Measurements from ENCODE around the gene WDR91.
"Not testable (repeated sequence)": the region's sequence is repeated elsewhere in the genome, so short reads cannot be mapped to it uniquely, and the experiment has no call there.

WDR91 gene

DNA sequence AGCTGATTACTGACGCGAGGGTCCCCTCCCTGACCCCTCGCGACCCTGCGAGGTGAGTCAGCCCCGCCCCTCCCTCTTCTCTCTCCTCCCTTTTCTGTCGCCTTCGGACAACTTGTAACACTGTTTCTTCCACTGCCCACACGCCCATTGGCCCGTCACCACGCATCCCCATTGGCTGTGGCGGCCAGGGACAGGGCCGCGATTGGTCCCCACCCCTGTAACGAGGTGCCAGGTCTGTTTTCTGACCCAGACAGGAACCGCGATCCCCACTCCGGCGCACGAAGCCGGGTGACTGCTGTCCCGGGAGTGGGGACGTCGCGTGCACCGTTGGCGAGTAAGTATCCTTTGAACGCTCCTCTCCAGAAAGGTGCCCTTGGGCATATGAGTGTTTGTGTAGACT, 22.2 kb upstream of the WDR91 start, which contains the start of gene STRA8:
Gene STRA8, plus strand, starts transcription at position 269 of the 400 bp plus-strand sequence. CDS start 6,687 bp downstream, outside the sequence.
- no peak for DNase-seq

DNA sequence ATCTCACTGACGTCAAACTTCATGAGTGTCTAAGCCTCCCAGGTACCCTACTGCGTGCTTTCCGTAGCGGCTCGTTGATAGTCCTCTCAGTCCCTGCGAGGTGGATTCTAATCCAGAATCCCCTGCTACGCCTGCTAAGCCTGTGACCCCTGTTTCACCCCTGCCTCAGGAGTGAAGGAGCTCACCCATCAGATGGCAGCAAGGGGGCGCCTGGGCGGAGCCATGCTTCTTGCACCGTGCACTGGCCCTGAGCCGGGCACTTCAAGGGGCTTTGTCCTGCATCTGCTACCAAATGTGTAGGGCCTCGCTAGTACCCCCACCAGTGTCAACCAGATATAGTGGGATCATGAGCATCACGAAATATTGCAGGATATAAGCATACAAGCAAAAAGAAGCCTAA, 21.4 kb upstream of the WDR91 start:
- DNase-seq: no peak

- DNase-seq: no peak
Observed at GRCh38 chr7:135232087-135232486, 20.8 kb upstream of the WDR91 start.

DNA sequence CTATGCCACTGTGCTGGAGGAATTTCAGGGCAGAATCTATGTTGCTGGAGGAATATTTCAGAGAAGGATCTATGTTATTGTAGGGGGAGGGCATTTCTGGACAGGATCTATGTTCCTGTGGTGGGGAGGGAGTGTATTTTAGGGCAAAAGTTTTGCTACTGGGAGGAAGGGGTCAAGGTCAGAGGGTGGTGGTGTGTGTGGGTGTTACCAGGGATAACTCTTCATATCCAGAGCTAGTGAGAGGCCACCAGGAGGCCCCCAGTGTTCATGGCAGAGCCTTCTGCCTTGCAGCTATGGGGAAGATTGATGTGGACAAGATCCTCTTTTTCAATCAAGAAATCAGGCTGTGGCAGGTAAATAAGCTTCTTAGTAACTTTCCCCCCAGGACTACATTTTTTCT, 20.4 kb upstream of the WDR91 start:
- no peak for DNase-seq

GRCh38 chr7:135224027-135224426, 12.7 kb upstream of the WDR91 start:
- no peak for DNase-seq

- DNase-seq: no peak
Observed at GRCh38 chr7:135217645-135218509, 6.6 kb upstream of the WDR91 start.

- DNase-seq: no peak
Observed at GRCh38 chr7:135215698-135216097, 4.4 kb upstream of the WDR91 start.

- no peak for DNase-seq
Observed at GRCh38 chr7:135215180-135215579, 3.9 kb upstream of the WDR91 start.

GRCh38 chr7:135213831-135214230, 2.5 kb upstream of the WDR91 start:
- DNase-seq: no peak

GRCh38 chr7:135211946-135212685, 790 bp upstream of the WDR91 start:
- not testable (repeated sequence) for DNase-seq

DNA sequence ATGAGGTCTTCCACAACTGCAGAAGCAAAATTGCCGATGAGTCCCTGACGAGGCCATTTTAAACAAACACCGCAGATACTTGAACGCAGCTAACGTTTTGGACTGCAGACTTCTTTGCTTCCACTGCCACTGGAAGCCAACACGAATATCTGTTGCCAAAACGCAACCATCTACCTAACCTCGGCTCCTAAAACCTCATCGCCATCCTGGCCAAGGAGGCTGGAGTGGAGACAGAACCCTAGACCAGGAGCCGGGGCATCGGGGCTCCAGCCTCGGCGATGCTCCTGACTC, 493 bp downstream of the WDR91 start:
- DNase-seq: peak in 1 of 2 donors; percentile 12

- no peak for DNase-seq
Observed at GRCh38 chr7:135209225-135209834, 2.0 kb downstream of the WDR91 start.

DNA sequence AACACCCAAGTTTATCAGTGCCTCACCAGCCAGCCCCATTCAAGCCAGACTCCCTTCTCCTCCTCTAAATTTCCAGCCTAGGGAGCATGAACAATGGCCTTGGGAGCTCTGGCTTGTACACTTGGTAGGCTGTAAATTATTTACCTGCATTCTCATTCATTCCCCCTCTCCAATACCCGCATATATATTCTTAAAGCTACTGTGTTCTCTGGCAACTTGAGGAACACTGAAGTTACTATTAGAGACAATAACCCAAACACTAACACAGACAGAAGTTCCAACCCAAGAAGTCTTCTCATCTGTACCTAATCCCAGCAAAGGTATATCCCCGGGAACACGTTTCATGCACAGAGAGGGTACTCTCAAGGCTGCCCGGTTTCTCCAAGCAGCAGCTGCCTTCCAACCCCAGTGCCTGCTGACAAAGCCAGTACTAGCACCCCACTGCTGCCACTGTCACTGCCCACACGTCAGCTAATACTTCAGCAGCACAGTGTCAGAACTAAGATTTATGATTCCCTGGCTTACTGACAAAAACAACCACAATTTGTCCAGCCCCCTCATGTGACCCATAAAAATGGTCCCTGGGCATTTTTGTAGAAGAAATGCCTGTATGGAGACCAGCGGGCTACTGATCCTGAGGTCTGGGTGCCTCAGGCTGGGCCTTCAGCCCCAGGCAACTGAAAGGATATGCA, 3.1 kb downstream of the WDR91 start:
- no peak for DNase-seq

DNA sequence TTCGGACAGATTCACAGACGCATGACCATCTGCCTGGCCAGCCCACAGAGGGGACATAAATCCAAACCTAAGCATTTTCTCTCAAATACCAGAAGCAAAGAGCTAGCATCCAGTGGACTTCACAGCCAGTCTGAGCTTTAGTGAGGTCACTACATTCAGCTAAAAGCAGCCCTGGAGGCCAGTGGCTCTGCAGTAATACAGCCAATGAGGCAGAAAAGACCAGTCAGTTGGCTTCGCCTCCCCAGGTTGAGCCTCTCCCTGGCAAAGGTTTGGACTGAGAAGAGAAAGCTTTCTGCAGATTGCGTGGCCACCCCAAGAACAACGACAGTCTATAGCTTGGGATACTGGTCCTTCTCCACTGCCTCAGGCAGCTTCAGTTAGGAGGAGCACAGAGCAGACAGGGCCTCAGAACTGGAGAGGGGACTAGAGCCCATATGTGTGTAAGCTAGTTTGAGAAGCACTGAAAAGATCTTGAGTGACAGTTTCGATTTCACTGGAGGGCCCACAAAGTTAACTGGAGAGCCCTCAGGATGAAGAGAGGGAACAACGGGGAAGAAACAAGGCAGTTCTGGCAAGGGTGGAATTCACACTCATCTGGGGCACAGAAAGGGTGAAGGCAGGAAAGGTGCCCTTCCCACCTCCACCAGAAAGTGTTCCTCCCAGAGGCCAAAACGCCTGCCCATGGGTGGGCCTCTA, 3.8 kb downstream of the WDR91 start:
- no peak for DNase-seq

GRCh38 chr7:135206941-135207391, 4.4 kb downstream of the WDR91 start:
- no peak for DNase-seq

DNA sequence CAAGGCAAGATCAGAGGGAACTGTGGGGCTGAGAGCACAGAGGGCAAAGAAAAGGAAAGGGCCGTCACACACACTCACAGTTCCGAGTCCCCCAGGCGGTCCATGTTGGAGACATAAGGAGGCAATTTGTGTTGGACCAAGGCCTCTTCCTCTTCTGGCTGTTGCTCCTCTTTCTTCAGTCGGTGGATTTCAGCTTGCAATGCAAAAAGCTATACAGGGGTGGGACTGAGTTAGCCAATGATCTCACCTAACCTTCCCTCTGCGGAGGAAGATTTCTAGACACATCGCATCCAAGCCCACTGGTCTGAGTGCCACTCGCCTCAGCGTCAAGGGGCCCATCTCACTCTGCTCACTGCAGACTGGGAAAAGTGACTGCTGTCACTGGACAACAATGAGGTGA, 5.5 kb downstream of the WDR91 start:
- no peak for DNase-seq

DNA sequence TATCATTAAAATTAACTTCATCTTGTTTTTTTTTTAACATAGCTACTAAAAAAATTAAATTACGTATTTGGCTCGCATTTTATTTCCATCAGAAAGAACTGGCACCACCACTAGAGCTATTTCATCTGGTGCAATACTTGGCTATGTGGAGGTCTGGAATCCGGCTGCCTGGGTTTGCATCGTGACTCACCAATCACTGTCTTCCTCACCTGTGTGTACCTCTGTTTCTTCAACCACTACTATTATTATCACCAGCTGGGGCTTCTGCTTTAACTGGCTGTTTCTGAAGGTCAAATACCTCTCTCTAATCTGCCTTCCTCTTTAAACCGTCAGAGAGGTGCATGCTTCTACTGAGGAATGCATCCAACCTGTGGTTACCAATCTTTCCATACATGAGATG, 6.5 kb downstream of the WDR91 start:
- DNase-seq: no peak

DNA sequence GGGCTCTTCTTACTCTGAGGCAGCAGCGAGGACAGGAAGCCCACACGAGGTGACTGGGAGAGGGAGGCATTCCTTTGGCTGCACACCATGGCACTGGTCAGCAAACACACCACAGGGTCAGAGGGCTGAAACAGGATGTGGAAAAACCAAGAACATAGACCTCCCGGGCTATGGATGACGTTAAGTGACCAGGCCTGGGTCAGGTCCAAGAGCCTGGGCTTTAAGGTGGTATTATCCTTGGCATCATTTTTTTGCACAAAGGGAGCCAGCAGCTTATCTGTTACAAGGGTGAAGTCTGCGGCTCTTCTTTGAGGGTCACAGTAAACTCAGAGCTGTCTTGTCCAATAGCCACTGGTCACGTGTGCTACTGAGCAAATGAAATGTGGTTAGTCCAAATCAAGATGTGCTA, 7.0 kb downstream of the WDR91 start:
- DNase-seq: no peak

DNA sequence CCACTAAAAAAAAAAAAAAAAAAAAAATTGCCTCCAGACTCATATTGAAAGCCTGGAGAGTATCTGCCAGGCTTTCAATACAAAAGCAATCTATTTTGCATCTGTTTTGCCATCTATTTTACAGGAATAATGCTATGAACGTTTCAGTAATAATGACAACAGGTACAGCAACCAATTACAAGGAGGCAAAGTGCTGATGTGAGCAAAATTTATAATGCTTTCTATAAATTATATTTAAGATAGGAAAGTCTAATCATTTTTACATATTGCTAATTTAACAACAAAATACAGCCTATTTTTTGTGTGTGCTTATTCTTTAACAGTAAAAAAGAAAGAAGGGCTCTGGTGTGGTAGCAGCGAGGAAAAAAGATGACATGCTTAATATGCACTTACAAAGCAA, 10.0 kb downstream of the WDR91 start:
- DNase-seq: no peak

- DNase-seq: no peak
Observed at GRCh38 chr7:135200821-135201331, 10.4 kb downstream of the WDR91 start.

- no peak for DNase-seq
Observed at GRCh38 chr7:135199439-135199838, 11.9 kb downstream of the WDR91 start.

GRCh38 chr7:135197906-135198655, 13.2 kb downstream of the WDR91 start:
- no peak for DNase-seq
